NCI-H446 (cell line): ENCODE results near the gene TAF6L.
"Not testable (repeated sequence)": the region's sequence is repeated elsewhere in the genome, so short reads cannot be mapped to it uniquely, and the experiment has no call there.

Source experiments
- DNase-seq, 2 experiments: peaks; one replicate each; lab custom pipeline; 2025; lab: John Stamatoyannopoulos, UW

Gene TAF6L

GRCh38 chr11:62805961-62806441, 34.8 kb downstream of the TAF6L start:
- no peak for DNase-seq

DNA sequence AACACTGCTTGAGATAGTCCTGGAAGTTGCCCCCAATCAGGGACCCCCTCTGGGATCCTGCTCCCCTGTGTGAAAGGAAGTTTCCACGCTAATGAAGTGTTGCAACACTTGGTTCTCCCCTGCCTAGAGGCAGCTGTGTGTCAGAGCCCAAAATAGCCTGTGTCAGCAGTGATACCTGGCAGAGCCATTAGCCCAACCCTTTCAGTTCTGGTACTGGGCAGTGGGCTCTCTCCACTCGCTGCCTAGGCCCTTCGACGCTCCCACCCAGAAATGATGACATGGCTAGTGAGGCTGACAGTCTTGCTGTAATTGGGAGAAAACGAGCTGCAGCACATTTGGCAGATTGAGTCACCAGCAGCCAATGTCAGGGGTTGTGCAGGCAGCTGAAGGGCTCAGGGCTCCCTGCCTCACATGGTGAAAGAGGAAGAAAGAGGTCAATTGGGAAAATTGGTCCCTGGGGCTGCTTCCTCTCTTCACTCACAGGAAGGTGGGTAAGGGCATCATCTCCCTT, 35.5 kb downstream of the TAF6L start:
- no peak for DNase-seq

GRCh38 chr11:62810748-62811147, 39.6 kb downstream of the TAF6L start:
- no peak for DNase-seq

GRCh38 chr11:62811659-62812058, 40.5 kb downstream of the TAF6L start:
- DNase-seq, result no peak

DNA sequence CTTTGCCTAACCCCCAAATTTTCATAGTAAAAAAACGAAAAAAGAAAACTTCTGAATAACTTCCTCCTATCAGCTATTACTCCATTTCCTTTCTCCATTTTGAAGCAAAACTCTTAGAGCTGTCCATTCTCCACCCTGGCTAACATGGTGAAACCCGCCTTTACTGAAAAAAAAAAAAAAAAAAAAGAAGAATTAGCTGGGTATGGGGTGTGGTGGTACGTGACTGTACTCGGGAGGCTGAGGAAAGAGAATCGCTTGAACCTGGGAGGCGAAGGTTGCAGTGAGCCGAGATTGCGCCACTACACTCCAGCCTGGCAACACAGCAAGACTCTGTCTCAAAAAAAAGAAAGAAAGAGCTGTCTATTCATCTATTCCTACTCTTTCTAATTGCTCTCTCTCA, 45.4 kb downstream of the TAF6L start:
- DNase-seq, result no peak

DNA sequence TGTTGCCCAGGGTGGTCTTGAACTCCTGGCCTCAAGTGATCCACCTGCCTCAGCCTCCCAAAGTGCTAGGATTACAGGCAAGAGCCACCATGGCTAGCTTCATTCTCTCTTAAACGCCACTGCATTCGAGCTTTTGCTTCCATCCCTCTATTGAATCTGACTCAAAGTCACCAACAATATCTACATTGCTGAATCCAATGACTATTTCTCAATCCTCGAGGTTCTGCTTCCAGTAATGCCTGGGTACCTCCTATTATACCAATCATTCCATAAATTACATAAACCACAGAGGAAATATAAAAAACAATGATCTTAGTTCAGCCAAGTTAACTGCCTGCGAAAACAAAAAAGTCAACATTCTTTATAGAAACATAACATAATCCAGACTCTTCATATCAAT, 45.9 kb downstream of the TAF6L start:
- no peak for DNase-seq

GRCh38 chr11:62823677-62824076, 52.5 kb downstream of the TAF6L start:
- no peak for DNase-seq

DNA sequence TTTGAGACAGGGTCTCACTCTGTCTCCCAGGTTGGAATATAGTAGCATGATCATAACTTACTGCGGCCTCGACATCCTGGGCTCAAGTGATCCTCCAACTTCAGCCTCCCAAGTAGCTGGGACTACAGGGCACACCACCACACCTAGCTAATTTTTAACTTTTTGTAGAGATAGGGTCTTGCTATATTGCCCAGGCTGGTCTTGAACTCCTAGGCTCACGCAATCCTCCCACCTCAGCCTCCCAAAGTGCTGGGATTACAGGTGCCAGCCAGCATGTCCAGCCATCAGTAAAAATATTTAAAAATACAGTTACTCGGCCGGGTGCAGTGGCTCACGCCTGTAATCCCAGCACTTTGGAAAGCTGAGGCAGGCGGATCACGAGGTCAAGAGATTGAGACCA, 56.9 kb downstream of the TAF6L start:
- not testable (repeated sequence) for DNase-seq

DNA sequence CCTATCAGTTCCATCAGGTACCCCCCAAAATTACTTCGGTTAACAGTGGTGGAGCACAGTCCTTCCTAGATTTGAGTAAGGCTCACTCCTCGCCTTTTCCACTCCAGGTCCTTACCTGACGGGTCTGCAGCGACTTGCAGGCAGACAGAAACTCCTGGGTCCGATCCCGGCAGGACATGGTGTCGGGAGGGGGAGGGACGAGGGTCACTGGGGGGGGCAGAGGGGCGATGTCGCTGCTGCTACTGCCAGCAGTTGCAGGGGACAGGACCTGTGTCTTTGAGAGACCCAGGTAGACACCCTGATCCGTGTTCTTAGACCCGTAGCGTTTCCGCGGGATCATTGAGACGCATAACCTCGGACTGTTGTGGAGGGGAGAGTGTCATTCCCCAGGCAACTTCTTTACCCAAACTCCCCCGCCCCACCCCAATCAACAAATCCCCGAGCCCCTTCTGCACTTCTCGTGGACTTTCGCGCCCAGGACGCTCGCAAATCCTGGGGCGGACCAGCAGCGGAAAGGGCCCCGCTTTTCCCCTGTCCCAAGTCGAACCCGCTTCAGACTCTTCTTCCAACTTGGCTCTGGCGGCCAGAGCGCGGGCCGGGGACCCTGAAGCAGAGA, 59.8 kb downstream of the TAF6L start:
- DNase-seq, result no peak

DNA sequence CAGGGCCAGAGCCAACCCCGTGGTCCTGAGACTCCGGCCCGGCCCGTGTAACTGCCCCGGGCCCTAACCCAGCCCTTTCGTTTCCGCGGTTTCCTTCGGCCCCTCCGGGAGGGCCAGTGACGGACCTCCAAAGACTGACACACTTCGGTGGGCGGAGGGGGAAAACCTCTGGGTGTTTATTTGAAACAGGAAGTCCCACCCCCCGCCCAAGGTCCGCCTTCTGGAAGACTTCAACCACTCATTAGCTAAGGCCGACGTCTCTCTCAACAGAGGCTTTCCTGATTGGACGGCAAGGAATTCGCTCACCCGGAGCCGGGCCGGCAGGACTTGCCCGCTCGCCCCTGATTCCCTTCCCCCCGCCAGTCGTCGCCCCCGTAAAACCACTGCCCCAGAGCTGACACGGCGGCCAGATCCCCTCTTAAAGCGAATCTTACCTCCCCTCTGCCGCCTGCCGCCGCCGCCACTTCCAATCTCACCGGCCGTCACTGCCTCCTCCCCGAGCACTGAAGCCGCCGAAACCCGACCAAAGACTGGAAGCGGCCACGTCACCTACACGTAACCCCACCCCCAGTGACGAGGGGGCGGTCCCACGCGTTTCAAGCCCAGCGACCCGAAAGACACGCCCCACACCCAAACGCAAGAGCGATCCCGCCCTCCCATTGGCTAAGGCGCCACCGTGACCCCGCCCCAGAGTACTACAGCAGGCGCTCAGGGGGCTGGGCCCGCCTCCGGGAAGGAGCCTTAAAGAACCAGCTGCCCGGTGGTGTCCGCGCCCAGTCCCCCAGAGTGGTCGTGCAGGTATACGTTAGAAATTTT, 60.5 kb downstream of the TAF6L start, which contains the start of gene STX5:
TSS of gene STX5 (minus strand) at position 532 of the 816 bp plus-strand sequence. CDS start 808 bp downstream, outside the sequence.
- DNase-seq, result peak; percentile 99

DNA sequence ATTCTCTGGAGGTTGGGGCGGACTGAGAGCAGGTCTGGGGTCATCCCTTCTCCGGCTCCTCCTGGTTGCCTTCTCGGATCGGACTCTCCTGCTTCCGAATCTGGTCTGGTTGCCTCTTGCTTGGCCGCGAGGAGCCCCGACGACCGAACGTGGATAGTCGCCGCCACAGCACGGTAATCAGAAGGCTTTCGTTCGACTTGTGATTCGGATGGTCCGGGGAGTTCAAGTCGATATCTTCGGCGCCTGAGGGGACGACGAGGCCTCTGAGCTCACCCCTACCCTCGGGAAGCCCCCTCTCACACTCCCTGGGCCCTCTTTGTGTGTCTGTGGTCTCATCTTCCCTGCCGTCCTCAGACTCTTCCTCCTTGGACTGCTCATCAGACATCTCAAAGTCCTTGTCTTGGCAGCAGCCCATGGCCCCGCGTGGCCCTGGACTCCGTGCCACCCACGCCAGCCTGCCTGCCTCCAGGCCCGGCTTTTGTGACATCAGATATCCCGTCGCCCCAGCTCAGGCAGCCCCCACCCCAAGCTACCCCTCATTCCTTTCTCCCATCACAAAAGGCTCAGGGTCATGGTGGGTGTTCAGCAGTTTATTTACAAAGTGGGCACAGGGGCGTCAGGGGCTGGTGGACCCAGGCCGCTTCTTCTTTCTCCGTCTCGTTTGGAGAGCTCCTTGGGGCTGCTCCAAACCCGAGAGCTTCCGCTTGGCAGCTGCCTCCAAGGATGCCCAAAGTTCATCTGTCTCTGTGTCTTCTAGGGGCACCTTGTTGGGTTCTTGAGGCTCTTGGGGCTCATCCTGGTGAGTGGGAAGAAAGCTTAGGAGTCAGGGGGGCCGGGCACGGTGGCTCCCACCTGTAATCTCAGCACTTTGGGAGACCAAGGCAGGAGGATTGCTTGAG, 61.4 kb downstream of the TAF6L start, which contains the start of gene TEX54:
TSS of gene TEX54 (minus strand) at position 506 of the 899 bp plus-strand sequence.
- DNase-seq, result no peak

DNA sequence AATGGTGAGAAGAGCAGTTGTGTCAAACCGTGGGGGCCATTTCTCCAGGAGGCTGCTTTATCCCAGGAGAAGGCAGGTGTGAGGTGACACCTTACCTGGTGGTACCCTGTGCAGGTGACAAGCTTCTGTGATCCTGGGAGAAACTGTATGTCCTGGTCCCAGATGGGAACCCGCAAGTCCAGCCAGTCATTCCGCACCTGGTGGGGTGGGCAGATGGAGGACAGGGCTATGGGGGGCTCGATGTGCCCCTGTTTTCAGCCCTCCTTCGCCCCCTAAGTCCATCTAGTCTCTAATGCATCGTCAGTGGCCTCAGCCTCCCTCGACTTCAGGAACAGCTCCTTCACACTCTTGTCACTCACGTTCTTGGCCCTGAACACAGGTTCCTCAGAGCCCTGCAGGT, 64.1 kb downstream of the TAF6L start:
- no peak for DNase-seq
